ENCODE data around the gene MKNK1. TPM values are rescaled to one million over a fixed set of nuclear protein-coding genes. Genes with fewer than 3 reads are reported as not detected.

The MKNK1 gene
- total RNA-seq, 1 experiment from 2014 or later: 18.6 TPM

GRCh38 chr1:46599059-46599970 lies 4.8 kb downstream of the MKNK1 start:
- Mint-ChIP-seq H3K4me3 (no peak overlapping the region), H3K4me1 (peaks cover 8% of the 10 kb centered on the region), H3K27ac (no peak overlapping the region), H3K36me3 (no peaks in the 10 kb centered on the region), H3K9me3 (no peaks in the 10 kb centered on the region), H3K27me3 (ENCODE audit: low read depth) (no peaks in the 10 kb centered on the region)
- DNase-seq (ENCODE audit: low spot score): no peak
- ChIA-PET CTCF (no interaction called here), POLR2A (no interaction called here)
- TF ChIP-seq, protein P1, sequence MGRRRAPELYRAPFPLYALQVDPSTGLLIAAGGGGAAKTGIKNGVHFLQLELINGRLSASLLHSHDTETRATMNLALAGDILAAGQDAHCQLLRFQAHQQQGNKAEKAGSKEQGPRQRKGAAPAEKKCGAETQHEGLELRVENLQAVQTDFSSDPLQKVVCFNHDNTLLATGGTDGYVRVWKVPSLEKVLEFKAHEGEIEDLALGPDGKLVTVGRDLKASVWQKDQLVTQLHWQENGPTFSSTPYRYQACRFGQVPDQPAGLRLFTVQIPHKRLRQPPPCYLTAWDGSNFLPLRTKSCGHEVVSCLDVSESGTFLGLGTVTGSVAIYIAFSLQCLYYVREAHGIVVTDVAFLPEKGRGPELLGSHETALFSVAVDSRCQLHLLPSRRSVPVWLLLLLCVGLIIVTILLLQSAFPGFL (CRISPR knock-in tag; IDR thresholded peaks at IDR 0.05; ENCODE audit: borderline replicate concordance): no peak
- TF ChIP-seq FOXP1 (CRISPR knock-in tag; IDR thresholded peaks at IDR 0.05; ENCODE audit: borderline replicate concordance) (no peak), ELF4 (CRISPR knock-in tag; IDR thresholded peaks at IDR 0.05; ENCODE audit: low read depth) (no peak), NFE2L1 (CRISPR knock-in tag; IDR thresholded peaks at IDR 0.05) (no peak), ZNF423 (CRISPR knock-in tag; IDR thresholded peaks at IDR 0.05) (no peak), FOXJ3 (CRISPR knock-in tag; IDR thresholded peaks at IDR 0.05; ENCODE audit: borderline replicate concordance) (no peak), ZBTB21 (CRISPR knock-in tag; IDR thresholded peaks at IDR 0.05; ENCODE audit: borderline replicate concordance) (no peak), FOXP4 (CRISPR knock-in tag; IDR thresholded peaks at IDR 0.05) (no peak), ZBTB43 (CRISPR knock-in tag; IDR thresholded peaks at IDR 0.05) (no peak), KAT7 (CRISPR knock-in tag; IDR thresholded peaks at IDR 0.05; ENCODE audit: borderline replicate concordance) (no peak), ETV6 (CRISPR knock-in tag; IDR thresholded peaks at IDR 0.05) (no peak)
- TF ChIP-seq, protein P2, sequence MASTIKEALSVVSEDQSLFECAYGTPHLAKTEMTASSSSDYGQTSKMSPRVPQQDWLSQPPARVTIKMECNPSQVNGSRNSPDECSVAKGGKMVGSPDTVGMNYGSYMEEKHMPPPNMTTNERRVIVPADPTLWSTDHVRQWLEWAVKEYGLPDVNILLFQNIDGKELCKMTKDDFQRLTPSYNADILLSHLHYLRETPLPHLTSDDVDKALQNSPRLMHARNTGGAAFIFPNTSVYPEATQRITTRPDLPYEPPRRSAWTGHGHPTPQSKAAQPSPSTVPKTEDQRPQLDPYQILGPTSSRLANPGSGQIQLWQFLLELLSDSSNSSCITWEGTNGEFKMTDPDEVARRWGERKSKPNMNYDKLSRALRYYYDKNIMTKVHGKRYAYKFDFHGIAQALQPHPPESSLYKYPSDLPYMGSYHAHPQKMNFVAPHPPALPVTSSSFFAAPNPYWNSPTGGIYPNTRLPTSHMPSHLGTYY (CRISPR knock-in tag; IDR thresholded peaks at IDR 0.05): no peak
- TF ChIP-seq, protein P3, sequence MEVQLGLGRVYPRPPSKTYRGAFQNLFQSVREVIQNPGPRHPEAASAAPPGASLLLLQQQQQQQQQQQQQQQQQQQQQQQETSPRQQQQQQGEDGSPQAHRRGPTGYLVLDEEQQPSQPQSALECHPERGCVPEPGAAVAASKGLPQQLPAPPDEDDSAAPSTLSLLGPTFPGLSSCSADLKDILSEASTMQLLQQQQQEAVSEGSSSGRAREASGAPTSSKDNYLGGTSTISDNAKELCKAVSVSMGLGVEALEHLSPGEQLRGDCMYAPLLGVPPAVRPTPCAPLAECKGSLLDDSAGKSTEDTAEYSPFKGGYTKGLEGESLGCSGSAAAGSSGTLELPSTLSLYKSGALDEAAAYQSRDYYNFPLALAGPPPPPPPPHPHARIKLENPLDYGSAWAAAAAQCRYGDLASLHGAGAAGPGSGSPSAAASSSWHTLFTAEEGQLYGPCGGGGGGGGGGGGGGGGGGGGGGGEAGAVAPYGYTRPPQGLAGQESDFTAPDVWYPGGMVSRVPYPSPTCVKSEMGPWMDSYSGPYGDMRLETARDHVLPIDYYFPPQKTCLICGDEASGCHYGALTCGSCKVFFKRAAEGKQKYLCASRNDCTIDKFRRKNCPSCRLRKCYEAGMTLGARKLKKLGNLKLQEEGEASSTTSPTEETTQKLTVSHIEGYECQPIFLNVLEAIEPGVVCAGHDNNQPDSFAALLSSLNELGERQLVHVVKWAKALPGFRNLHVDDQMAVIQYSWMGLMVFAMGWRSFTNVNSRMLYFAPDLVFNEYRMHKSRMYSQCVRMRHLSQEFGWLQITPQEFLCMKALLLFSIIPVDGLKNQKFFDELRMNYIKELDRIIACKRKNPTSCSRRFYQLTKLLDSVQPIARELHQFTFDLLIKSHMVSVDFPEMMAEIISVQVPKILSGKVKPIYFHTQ (CRISPR knock-in tag; IDR thresholded peaks at IDR 0.05): no peak
- TF ChIP-seq, protein P4, sequence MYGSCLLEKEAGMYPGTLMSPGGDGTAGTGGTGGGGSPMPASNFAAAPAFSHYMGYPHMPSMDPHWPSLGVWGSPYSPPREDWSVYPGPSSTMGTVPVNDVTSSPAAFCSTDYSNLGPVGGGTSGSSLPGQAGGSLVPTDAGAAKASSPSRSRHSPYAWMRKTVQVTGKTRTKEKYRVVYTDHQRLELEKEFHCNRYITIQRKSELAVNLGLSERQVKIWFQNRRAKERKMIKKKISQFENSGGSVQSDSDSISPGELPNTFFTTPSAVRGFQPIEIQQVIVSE (CRISPR knock-in tag; IDR thresholded peaks at IDR 0.05; ENCODE audit: borderline replicate concordance): no peak
- TF ChIP-seq, protein P5, sequence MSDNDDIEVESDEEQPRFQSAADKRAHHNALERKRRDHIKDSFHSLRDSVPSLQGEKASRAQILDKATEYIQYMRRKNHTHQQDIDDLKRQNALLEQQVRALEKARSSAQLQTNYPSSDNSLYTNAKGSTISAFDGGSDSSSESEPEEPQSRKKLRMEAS (CRISPR knock-in tag; IDR thresholded peaks at IDR 0.05): no peak
- TF ChIP-seq, protein P6, sequence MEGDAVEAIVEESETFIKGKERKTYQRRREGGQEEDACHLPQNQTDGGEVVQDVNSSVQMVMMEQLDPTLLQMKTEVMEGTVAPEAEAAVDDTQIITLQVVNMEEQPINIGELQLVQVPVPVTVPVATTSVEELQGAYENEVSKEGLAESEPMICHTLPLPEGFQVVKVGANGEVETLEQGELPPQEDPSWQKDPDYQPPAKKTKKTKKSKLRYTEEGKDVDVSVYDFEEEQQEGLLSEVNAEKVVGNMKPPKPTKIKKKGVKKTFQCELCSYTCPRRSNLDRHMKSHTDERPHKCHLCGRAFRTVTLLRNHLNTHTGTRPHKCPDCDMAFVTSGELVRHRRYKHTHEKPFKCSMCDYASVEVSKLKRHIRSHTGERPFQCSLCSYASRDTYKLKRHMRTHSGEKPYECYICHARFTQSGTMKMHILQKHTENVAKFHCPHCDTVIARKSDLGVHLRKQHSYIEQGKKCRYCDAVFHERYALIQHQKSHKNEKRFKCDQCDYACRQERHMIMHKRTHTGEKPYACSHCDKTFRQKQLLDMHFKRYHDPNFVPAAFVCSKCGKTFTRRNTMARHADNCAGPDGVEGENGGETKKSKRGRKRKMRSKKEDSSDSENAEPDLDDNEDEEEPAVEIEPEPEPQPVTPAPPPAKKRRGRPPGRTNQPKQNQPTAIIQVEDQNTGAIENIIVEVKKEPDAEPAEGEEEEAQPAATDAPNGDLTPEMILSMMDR (IDR thresholded peaks at IDR 0.05): no peak
- TF ChIP-seq, protein P7, sequence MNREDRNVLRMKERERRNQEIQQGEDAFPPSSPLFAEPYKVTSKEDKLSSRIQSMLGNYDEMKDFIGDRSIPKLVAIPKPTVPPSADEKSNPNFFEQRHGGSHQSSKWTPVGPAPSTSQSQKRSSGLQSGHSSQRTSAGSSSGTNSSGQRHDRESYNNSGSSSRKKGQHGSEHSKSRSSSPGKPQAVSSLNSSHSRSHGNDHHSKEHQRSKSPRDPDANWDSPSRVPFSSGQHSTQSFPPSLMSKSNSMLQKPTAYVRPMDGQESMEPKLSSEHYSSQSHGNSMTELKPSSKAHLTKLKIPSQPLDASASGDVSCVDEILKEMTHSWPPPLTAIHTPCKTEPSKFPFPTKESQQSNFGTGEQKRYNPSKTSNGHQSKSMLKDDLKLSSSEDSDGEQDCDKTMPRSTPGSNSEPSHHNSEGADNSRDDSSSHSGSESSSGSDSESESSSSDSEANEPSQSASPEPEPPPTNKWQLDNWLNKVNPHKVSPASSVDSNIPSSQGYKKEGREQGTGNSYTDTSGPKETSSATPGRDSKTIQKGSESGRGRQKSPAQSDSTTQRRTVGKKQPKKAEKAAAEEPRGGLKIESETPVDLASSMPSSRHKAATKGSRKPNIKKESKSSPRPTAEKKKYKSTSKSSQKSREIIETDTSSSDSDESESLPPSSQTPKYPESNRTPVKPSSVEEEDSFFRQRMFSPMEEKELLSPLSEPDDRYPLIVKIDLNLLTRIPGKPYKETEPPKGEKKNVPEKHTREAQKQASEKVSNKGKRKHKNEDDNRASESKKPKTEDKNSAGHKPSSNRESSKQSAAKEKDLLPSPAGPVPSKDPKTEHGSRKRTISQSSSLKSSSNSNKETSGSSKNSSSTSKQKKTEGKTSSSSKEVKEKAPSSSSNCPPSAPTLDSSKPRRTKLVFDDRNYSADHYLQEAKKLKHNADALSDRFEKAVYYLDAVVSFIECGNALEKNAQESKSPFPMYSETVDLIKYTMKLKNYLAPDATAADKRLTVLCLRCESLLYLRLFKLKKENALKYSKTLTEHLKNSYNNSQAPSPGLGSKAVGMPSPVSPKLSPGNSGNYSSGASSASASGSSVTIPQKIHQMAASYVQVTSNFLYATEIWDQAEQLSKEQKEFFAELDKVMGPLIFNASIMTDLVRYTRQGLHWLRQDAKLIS (CRISPR knock-in tag; IDR thresholded peaks at IDR 0.05; ENCODE audit: borderline replicate concordance): no peak
- TF ChIP-seq, protein P8, sequence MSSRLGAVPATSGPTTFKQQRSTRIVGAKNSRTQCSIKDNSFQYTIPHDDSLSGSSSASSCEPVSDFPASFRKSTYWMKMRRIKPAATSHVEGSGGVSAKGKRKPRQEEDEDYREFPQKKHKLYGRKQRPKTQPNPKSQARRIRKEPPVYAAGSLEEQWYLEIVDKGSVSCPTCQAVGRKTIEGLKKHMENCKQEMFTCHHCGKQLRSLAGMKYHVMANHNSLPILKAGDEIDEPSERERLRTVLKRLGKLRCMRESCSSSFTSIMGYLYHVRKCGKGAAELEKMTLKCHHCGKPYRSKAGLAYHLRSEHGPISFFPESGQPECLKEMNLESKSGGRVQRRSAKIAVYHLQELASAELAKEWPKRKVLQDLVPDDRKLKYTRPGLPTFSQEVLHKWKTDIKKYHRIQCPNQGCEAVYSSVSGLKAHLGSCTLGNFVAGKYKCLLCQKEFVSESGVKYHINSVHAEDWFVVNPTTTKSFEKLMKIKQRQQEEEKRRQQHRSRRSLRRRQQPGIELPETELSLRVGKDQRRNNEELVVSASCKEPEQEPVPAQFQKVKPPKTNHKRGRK (CRISPR knock-in tag; IDR thresholded peaks at IDR 0.05; ENCODE audit: borderline replicate concordance): no peak
- no peak for ATAC-seq
